Posterior vena cava (tissue), 2 donors: ENCODE data around the gene QSOX2. TPM values are rescaled to one million over a fixed set of nuclear protein-coding genes. Genes with fewer than 3 reads are reported as not detected.

Experiments used
- DNase-seq: peaks from one replicate; pipeline ENCODE4 v3.0.0-alpha.2; 2020; ENCODE audit warnings: low spot score
- intact Hi-C, 2 donors: fragments of 100-400 bp; cut with DNase I; formaldehyde crosslinking; loops; one replicate each; pipeline versions ENCODE4 v1.14.1 to v1.14.2; 2022 to 2023
- total RNA-seq, 2 donors: library from RNA; stranded (reverse); fragmentation: NEBNext Ultra II Directional; extraction: Animal tissue kit (Norgen Biotek cat#: 25700); gene quantifications; one replicate each; pipeline ENCODE4 v1.2.1, GENCODE V29; 2021
- donor health status: DM: yes; HTN: yes; CAD: no.
- donor health status: DM: yes; HTN: yes; CAD: no.

Gene QSOX2
- total RNA-seq, 2 donors from 2014 or later: 5.8 to 6.6 TPM

GRCh38 chr9:136199391-136200288, 46.0 kb downstream of the QSOX2 start:
- intact Hi-C loops: no loop called here
- no peak for DNase-seq

- intact Hi-C loops: no loop called here
- DNase-seq: no peak
Observed at GRCh38 chr9:136198605-136199083, 47.0 kb downstream of the QSOX2 start.

DNA sequence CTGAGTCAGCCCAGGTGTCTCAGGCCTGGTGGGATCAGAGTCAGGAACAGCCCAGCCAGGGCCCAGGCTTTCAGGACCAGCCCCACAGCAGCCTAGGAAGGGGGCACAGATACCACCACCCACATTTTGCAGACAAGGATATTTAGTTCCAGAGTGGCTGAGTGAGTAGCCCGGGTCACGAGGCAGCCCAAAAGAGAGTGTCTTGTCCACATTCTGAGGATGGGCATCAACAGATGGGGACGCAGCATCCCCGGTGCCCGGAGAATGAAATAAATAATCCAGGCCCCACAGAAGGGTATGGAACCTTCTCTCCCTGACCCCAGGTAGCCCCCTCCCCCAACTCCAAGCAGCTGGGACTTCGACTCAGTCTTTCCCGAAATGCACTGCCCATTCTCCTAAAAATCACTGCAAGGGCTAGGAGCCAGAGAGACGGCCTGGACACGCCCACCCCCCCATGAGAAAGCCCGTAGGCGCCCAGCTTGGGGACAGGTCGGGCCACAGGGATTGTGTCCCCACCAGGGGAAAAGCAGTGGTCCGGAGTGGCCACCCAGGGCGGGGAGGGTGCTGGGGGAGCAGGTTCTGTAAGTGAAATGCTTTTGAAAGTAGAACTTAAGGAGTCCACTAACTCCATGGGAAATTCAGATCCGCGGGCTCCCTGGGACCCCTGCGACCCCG, 47.5 kb downstream of the QSOX2 start:
- DNase-seq: no peak
- intact Hi-C loops: no loop called here

GRCh38 chr9:136197084-136197875, 48.3 kb downstream of the QSOX2 start:
- intact Hi-C loops: no loop called here
- no peak for DNase-seq

- DNase-seq: no peak
- intact Hi-C loops: no loop called here
Observed at GRCh38 chr9:136196404-136197083, 49.1 kb downstream of the QSOX2 start.

- intact Hi-C loops: no loop called here
- DNase-seq: no peak
Observed at GRCh38 chr9:136194540-136194939, 51.1 kb downstream of the QSOX2 start.

DNA sequence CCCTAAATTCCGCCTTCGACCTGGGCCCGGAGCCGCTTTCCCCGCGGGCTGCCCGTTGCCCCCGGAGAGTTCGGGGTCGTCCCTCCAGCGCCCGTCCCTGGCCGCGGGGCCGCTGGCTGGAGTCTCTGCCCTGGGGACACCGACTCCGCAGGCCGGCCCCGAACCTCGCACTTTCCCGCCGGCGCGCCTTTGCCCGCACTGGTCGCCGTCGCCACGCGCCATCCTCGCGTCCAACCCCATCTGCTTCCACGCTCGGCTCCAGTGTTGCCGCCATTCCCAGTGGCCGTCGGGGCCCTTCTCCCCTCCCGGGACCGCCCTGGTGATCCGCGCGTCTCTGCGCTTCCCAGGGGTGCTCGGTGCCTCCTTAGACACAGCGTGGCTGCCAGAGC, 51.7 kb downstream of the QSOX2 start:
- no peak for DNase-seq
- intact Hi-C loops: no loop called here

GRCh38 chr9:136193127-136193890, 52.3 kb downstream of the QSOX2 start:
- intact Hi-C loops: no loop called here
- DNase-seq: no peak

DNA sequence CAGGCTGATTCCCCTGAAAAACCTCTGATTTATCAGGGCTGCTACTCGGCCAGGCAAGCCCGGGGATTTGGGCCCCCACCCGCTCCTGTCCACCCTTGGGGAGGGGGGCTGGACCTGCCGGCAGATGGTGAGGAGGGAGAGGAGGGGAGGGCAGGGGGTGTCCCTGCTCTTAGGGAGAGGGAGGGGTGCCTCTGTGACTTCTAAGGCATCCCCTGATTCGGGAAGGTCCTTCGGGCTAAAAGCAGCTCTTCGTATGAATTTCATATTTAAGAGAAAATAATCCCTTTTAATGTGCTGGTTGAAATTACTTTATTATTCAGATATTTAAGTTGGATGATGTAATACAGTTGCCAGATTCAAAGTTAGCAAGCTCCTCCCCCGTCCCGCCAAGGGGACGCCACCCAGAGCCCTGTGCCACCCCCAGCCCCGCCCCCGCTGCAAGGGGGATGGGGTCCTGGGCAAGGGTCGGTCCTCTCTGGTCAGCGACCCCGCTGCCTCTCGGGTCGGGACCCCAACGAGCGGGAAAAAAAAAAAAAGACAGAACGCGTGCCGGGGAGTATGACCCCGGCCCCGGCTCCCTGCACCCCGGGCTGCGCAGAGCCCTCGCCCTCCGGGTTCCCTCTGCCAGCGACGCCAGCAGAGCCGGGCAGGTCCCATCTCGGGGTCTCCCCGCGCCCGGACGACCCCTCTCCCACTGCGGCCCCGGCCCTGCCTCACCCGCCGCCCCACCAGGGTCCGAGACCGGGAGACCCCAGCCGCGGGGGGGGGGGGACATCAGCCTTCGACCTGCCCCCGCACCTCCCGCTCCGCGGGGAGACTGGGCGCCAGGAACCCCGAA, 53.1 kb downstream of the QSOX2 start:
- intact Hi-C loops: no loop called here

DNA sequence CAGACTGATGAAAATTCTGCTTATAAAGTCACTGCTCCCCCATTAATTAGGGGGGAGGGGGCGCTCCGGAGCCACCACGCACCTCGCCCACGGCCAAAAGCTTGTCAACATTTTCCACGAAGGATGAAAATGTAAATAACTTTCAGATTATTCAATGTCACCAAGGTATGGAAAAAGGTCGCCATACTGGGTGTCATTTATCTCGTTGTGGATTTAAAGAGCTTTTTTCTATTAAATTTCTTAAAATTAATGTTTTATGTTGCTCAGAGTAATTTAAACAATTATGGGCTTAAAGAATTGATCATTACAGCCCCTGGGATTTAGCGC, 53.7 kb downstream of the QSOX2 start:
- no peak for DNase-seq
- intact Hi-C loops: no loop called here

More for the DNA sequence above, 53.1 kb downstream of the QSOX2 start:
- DNase-seq: no peak

DNA sequence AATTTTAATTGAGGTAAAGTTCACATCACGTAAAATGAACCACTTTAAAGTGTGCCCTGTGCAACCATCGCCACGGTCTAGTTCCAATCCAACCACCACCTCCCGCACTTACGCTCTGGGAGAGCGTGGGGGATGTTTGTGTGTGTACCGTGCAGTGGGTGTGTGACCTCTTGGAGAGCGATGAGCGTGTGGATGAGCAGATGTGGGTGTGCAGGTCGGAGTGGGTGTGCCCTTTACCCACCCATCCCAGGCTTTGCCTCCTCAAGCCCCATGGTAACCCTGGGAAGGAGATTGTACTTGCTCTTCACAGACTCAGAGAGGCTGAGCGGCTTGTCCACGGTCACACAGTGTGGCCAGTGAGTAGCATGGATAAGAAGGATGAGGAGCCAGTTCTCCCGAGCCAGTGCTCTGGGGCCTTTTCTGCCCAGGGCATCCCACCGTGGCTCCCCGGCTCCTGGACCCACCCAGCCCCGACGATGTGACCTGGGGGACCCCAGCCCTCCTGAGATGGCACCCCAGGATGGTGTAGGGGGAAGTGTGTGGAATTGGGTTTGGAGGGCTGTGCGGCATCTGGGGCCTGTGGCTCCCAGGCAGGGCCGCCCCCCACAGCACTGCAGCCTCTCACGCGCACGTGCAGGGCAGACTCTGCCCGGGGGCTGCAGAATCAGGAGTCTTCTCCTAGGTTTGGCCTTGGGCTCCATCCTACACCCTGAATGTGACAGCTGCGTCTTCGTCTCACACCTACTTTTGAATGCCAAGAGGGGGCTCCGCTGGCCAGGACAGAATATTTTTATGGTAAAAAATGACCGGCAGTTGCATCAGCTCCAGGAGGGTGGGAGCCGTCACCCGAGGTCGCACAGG, 54.3 kb downstream of the QSOX2 start:
- intact Hi-C loops: no loop called here
- no peak for DNase-seq

DNA sequence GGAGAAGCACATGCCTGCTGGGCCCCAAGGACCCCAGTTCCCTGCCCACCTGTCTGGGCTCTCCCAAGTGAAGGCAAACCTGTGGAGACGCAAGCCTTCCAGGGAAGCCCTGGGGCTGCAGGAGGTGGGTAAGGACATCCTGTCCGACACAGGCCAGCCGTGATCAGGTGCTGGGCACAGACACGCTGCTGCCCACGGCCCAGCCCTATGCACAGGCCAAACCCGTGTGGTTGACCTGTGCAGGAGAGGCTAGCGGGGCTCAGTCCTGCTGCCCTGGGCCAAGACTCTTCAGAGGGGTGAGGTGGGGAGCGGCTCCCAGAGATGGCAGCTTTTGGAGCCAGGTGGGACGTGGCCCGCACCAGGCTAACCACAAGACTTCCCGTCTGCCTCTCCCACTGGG, 55.0 kb downstream of the QSOX2 start:
- DNase-seq: no peak
- intact Hi-C loops: no loop called here

GRCh38 chr9:136190237-136190601, 55.4 kb downstream of the QSOX2 start:
- intact Hi-C loops: no loop called here
- no peak for DNase-seq

- intact Hi-C loops: loop anchor here in 1 of 2 donors (10.0 kb wide), 1 partner anchor 95 kb away; no protein-coding TSS in a partner anchor
- no peak for DNase-seq
Observed at GRCh38 chr9:136189394-136190236, 56.0 kb downstream of the QSOX2 start.

DNA sequence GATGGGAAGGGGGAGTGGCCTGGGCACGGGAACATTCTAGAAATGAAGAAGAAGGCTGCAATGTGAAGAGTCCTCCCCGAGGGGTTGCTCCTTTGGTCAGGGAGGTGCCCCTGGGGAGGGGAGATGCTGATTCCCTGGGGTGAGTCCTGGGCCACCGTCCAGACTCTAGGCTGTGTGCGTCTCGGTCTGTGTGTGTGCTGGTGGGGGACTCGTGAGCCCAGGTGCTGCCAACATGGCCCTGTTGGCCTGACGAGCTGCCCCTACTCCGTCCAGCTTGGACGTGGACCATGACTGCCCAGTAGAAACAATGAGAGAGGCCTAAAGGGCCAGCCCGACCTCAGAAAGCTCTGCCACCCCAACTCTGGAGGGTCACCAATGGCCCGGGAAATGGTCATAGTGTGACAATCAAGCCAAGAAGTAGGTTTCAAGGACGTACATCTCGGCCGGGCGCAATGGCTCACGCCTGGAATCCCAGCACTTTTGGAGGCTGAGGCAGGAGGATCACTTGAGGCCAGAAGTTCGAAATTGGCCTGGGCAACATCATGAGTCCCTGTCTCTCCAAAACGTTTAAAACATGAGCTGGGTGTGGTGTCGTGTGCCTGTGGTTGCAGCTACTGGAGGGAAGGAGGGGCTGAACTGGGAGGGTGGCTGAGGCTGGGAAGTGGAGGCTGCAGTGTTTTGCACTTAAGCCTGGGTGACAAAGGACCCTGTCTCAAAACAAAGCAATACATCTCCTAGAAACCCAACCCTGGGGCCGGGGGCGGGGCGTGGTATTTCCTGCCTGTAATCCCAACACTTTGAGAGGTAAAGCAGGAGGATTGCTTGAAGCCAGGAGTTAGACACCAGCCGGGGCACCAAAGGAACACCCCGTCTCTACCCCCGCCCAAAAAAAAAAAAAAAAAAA, 57.7 kb downstream of the QSOX2 start:
- intact Hi-C loops: loop anchor here in 1 of 2 donors (10.0 kb wide), 1 partner anchor 97 kb away; no protein-coding TSS in a partner anchor
- no peak for DNase-seq
